Stimulated activated effector memory CD8-positive, alpha-beta T cell treated with anti-CD3 and anti-CD28 coated beads, Interleukin-12 subunit alpha, Interleukin-12 subunit beta, amount 100 ng/mL, for 72 hours (primary cell): Measurements from ENCODE around the gene GIPC2.

Experiments
- ATAC-seq: fragments of 150-1000 bp; cut with Tn5 transposase; 2 replicates; pipeline ENCODE4 v1.10.0; 2021
- DNase-seq, 2 donors: peaks; one replicate each; pipeline ENCODE4 v3.0.0; 2021 to 2022; ENCODE audit warnings: low spot score in 2 of 2
- H3K27ac Mint-ChIP-seq: one replicate; pipeline ENCODE4 v1.8.0; 2022; ENCODE audit warnings: mild to moderate bottlenecking, mixed read lengths
- H3K36me3 Mint-ChIP-seq: one replicate; pipeline ENCODE4 v1.8.0; 2022; ENCODE audit warnings: mild to moderate bottlenecking, mixed read lengths
- H3K4me1 Mint-ChIP-seq: one replicate; pipeline ENCODE4 v1.8.0; 2022; ENCODE audit warnings: mixed read lengths
- H3K4me3 Mint-ChIP-seq: one replicate; pipeline ENCODE4 v1.8.0; 2022; ENCODE audit warnings: mild to moderate bottlenecking, mixed read lengths
- H3K9me3 Mint-ChIP-seq: one replicate; pipeline ENCODE4 v1.8.0; 2022; ENCODE audit warnings: mixed read lengths

Gene GIPC2

DNA sequence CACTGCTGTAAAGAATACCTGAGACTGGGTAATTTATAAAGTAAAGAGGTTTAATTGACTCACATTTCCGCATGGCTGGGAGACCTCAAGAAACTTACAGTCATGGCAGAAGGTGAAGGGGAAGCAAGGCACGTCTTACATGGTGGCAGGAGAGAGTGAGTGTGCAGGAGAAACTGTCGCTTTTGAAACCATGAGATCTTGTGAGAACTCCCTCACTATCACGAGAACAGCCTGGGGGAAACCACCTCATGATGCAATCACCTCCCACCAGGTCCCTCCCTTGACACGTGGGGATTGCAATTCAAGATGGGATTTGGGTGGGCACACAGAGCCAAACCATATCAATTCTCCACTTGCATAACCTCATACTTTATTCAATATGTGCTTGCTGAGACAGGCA lies 76.6 kb downstream of the GIPC2 start:
- Mint-ChIP-seq H3K27ac (no peak overlapping the region), H3K4me1 (no peaks in the 10 kb centered on the region), H3K4me3 (no peak overlapping the region), H3K36me3 (no peaks in the 10 kb centered on the region), H3K9me3 (no peaks in the 10 kb centered on the region)
- DNase-seq: no peak
- ATAC-seq: peak; percentile 47

- Mint-ChIP-seq H3K27ac (no peak overlapping the region), H3K36me3 (no peaks in the 10 kb centered on the region), H3K4me3 (no peak overlapping the region), H3K4me1 (no peaks in the 10 kb centered on the region), H3K9me3 (no peaks in the 10 kb centered on the region)
- DNase-seq (no peak), ATAC-seq (no peak)
Observed at GRCh38 chr1:78126506-78126905, 80.7 kb downstream of the GIPC2 start.

DNA sequence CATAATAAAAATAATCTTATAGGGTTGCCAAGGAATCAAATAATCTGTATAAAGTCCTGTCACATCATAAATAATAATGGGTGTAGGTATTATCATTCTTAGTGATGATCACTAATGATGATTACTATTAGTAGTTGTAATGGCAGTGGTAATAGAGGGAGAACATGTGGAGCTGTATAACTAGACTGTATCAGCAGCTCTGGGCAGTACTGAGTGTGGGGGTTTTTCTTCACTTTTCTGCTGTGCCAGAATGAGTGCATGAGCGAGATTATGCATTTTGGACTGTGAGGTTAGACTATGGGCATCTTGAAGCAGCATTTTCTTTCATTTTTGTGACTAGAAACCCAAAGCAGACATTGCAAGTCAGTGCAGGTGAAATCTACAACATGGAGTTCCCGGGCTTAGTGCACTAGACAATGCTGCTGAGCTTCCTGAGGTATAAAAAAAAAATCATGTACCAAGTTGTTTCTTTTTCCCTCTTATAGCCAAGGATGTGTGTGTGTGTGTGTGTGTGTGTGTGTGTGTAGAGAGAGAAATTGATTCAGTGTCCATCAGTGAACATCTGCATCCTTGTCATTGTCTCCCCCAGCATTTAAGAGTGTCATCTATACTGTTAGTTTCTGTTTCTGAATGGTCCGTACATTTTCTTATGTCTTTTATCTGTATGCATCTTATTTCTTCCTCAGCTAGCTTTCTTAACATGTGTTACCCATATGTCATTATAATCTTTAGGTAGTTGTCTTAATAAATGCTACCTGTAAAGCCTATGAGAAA lies 86.6 kb downstream of the GIPC2 start:
- Mint-ChIP-seq H3K4me1 (no peaks in the 10 kb centered on the region), H3K27ac (no peak overlapping the region), H3K36me3 (no peaks in the 10 kb centered on the region), H3K9me3 (no peaks in the 10 kb centered on the region), H3K4me3 (no peak overlapping the region)
- ATAC-seq (no peak), DNase-seq (no peak)

GRCh38 chr1:78132948-78133322 lies 87.2 kb downstream of the GIPC2 start:
- no peaks in the 10 kb centered on the region for H3K36me3 Mint-ChIP-seq
- H3K4me3 Mint-ChIP-seq: no peak overlapping the region
- DNase-seq (no peak), ATAC-seq (no peak)
- no peak overlapping the region for H3K27ac Mint-ChIP-seq
- H3K4me1 Mint-ChIP-seq: no peaks in the 10 kb centered on the region
- H3K9me3 Mint-ChIP-seq: no peaks in the 10 kb centered on the region

DNA sequence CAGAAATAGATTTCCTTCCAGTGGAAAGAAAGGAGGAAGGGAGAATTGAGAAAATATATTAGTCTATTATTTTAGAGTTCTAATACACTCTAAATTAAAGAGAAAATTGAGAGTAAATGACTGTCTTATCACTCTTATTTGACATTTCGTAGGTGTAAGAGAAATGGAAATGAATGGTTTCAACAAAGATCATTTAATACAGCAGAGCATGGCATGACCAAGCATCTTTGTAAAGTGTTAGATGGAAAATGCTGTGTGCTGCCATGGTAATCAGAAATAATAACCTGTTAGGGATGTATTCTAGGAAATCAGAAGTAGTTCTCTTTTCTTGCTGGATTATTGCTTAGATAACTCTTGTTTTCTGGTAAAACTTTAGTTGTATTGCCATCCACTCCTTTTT lies 90.9 kb downstream of the GIPC2 start:
- no peak for ATAC-seq
- Mint-ChIP-seq H3K9me3 (no peaks in the 10 kb centered on the region), H3K27ac (no peak overlapping the region), H3K36me3 (no peaks in the 10 kb centered on the region), H3K4me1 (peaks cover 4% of the 10 kb centered on the region), H3K4me3 (no peak overlapping the region)
- no peak for DNase-seq

- Mint-ChIP-seq H3K27ac (no peak overlapping the region), H3K9me3 (no peaks in the 10 kb centered on the region), H3K4me1 (peaks cover 16% of the 10 kb centered on the region), H3K36me3 (no peaks in the 10 kb centered on the region), H3K4me3 (no peak overlapping the region)
- ATAC-seq: no peak
- DNase-seq: no peak
Observed at GRCh38 chr1:78141531-78142231, 95.9 kb downstream of the GIPC2 start.

GRCh38 chr1:78142736-78143135 lies 97.0 kb downstream of the GIPC2 start:
- ATAC-seq (no peak), DNase-seq (no peak)
- Mint-ChIP-seq H3K36me3 (no peaks in the 10 kb centered on the region), H3K4me1 (peaks cover 16% of the 10 kb centered on the region), H3K4me3 (peak overlapping the region; percentile 48), H3K27ac (peak overlapping the region; percentile 61), H3K9me3 (no peaks in the 10 kb centered on the region)

DNA sequence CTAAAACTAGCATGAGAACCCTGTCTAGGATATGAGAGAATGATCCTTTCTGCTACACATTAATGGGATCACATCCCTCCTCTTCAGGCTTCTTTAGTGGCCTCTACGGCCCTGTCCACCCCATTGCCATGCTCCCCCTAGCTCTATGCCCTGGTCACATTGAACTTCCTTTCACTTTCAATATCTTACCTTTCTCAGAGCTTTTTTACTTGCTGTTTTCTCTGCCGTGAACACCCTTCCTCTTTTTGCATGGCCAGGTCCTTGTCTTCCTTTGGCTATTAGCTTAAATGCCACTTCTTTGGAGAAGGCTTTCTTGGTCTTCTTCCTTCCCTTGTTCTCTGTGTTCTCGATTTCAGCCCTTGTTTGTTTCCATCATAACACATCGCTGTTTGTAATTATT lies 97.4 kb downstream of the GIPC2 start:
- Mint-ChIP-seq H3K36me3 (no peaks in the 10 kb centered on the region), H3K4me1 (peaks cover 16% of the 10 kb centered on the region), H3K9me3 (no peaks in the 10 kb centered on the region), H3K4me3 (peak overlapping the region; percentile 48), H3K27ac (peak overlapping the region; percentile 61)
- ATAC-seq: peak; percentile 64
- DNase-seq: no peak

- H3K9me3 Mint-ChIP-seq: no peaks in the 10 kb centered on the region
- H3K4me1 Mint-ChIP-seq: peaks cover 16% of the 10 kb centered on the region
- H3K36me3 Mint-ChIP-seq: no peaks in the 10 kb centered on the region
- DNase-seq (no peak), ATAC-seq (no peak)
- H3K4me3 Mint-ChIP-seq: peak overlapping the region; percentile 48
- H3K27ac Mint-ChIP-seq: peak overlapping the region; percentile 61
Observed at GRCh38 chr1:78143673-78144072, 97.9 kb downstream of the GIPC2 start.

- peaks cover 16% of the 10 kb centered on the region for H3K4me1 Mint-ChIP-seq
- H3K4me3 Mint-ChIP-seq: no peak overlapping the region
- ATAC-seq: peak; percentile 86
- DNase-seq: no peak
- H3K9me3 Mint-ChIP-seq: no peaks in the 10 kb centered on the region
- no peak overlapping the region for H3K27ac Mint-ChIP-seq
- no peaks in the 10 kb centered on the region for H3K36me3 Mint-ChIP-seq
Observed at GRCh38 chr1:78145105-78145580, 99.4 kb downstream of the GIPC2 start.

DNA sequence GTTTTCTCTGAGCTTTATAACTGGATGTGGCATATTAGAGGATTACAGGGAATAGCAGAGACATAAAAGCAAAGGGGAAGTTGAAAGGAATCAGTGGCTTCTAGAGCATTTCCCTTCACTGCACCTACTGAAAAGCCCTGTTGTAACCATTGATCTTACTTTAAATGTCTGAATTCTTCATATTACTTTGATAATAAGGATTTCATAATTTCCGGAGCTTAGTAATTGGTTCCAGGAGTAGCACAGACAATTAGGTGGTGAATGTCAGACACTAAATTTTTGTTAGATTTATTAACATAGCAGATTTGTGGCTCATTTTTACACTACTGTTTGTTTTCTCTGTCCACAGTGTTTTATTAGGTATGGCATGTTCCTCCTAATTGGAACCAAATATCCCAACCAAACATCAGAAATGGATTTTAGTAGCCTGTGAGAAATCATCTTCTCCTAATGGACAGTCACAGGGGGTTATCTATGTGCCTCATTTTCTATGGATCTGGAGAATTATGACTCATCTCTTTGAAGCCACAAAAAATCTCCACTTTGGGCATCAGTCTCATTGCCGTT lies 100.5 kb downstream of the GIPC2 start:
- peaks cover 16% of the 10 kb centered on the region for H3K4me1 Mint-ChIP-seq
- ATAC-seq: no peak
- H3K4me3 Mint-ChIP-seq: no peak overlapping the region
- H3K9me3 Mint-ChIP-seq: no peaks in the 10 kb centered on the region
- no peaks in the 10 kb centered on the region for H3K36me3 Mint-ChIP-seq
- DNase-seq: no peak
- no peak overlapping the region for H3K27ac Mint-ChIP-seq

DNA sequence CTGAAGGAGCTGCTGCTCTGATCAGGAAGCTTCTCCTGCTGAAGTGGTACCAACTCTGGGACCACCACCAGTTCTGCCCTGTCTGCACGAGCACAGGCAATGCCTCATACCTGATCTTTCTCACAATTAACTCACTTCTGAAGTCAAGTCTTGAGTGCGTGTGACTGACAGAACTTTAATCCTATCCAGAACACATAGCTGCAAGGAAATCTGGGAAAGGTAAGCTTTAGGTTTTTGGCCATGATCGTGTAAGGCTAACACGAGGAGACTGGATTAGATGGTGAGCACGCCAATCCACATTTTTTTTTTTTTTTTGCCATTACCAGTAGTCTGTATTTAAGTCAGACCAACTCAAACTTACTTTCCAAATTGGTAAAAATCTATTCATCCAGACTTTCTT lies 101.3 kb downstream of the GIPC2 start:
- H3K9me3 Mint-ChIP-seq: no peaks in the 10 kb centered on the region
- DNase-seq (no peak), ATAC-seq (no peak)
- H3K4me3 Mint-ChIP-seq: no peak overlapping the region
- H3K27ac Mint-ChIP-seq: no peak overlapping the region
- H3K4me1 Mint-ChIP-seq: peaks cover 9% of the 10 kb centered on the region
- H3K36me3 Mint-ChIP-seq: no peaks in the 10 kb centered on the region

GRCh38 chr1:78153092-78153736 lies 107.4 kb downstream of the GIPC2 start:
- DNase-seq (no peak), ATAC-seq (peak; percentile 16)
- H3K9me3 Mint-ChIP-seq: no peaks in the 10 kb centered on the region
- H3K4me1 Mint-ChIP-seq: no peaks in the 10 kb centered on the region
- H3K27ac Mint-ChIP-seq: no peak overlapping the region
- H3K36me3 Mint-ChIP-seq: no peaks in the 10 kb centered on the region
- H3K4me3 Mint-ChIP-seq: no peak overlapping the region

GRCh38 chr1:78155121-78155520 lies 109.4 kb downstream of the GIPC2 start:
- Mint-ChIP-seq H3K4me1 (no peaks in the 10 kb centered on the region), H3K4me3 (no peak overlapping the region), H3K27ac (no peak overlapping the region), H3K9me3 (no peaks in the 10 kb centered on the region), H3K36me3 (no peaks in the 10 kb centered on the region)
- ATAC-seq (no peak), DNase-seq (no peak)

GRCh38 chr1:78156805-78157521 lies 111.2 kb downstream of the GIPC2 start:
- Mint-ChIP-seq H3K27ac (no peak overlapping the region), H3K4me1 (no peaks in the 10 kb centered on the region), H3K4me3 (no peak overlapping the region), H3K9me3 (no peaks in the 10 kb centered on the region), H3K36me3 (no peaks in the 10 kb centered on the region)
- no peak for ATAC-seq
- DNase-seq: no peak
